HUDEP-2 (cell line): ENCODE measurements around the gene GAS2L2.

Source experiments
- DNase-seq, 76 experiments: peaks; one replicate each; lab custom pipeline; 2025; ENCODE audit not compliant: unreplicated experiment in 76 of 76; lab: John Stamatoyannopoulos, UW

The GAS2L2 gene

GRCh38 chr17:35748341-35748841, 4.6 kb downstream of the GAS2L2 start:
- DNase-seq = peak; percentile 39 to 96 (median 88)

- peak in 71 of 76 experiments; percentile 16 to 90 (median 71) for DNase-seq
Observed at GRCh38 chr17:35747540-35748017, 5.5 kb downstream of the GAS2L2 start.

GRCh38 chr17:35745749-35746320, 7.2 kb downstream of the GAS2L2 start:
- no peak for DNase-seq

GRCh38 chr17:35745246-35745645, 7.8 kb downstream of the GAS2L2 start:
- DNase-seq = no peak

- DNase-seq = no peak
Observed at GRCh38 chr17:35744830-35745229, 8.2 kb downstream of the GAS2L2 start.

- peak in 42 of 76 experiments; percentile 3 to 55 (median 26) for DNase-seq
Observed at GRCh38 chr17:35743626-35744328, 9.3 kb downstream of the GAS2L2 start.

GRCh38 chr17:35742896-35743477, 10.1 kb downstream of the GAS2L2 start:
- no peak for DNase-seq

- no peak for DNase-seq
Observed at GRCh38 chr17:35742496-35742895, 10.5 kb downstream of the GAS2L2 start.

GRCh38 chr17:35740997-35741931, 11.8 kb downstream of the GAS2L2 start:
- DNase-seq = peak in 23 of 76 experiments; percentile 6 to 54 (median 30)

- no peak for DNase-seq
Observed at GRCh38 chr17:35740216-35740615, 12.8 kb downstream of the GAS2L2 start.

GRCh38 chr17:35738519-35739133, 14.4 kb downstream of the GAS2L2 start:
- DNase-seq = no peak

GRCh38 chr17:35736236-35736635, 16.8 kb downstream of the GAS2L2 start:
- DNase-seq = no peak

GRCh38 chr17:35735036-35735805, 17.8 kb downstream of the GAS2L2 start:
- DNase-seq = no peak

- DNase-seq = no peak
Observed at GRCh38 chr17:35734396-35734795, 18.6 kb downstream of the GAS2L2 start.

GRCh38 chr17:35733366-35733765, 19.7 kb downstream of the GAS2L2 start:
- no peak for DNase-seq

- DNase-seq = no peak
Observed at GRCh38 chr17:35732806-35733136, 20.3 kb downstream of the GAS2L2 start.

GRCh38 chr17:35731917-35732805, 20.9 kb downstream of the GAS2L2 start:
- DNase-seq = no peak

GRCh38 chr17:35731239-35731916, 21.7 kb downstream of the GAS2L2 start, which contains the start of gene RASL10B:
Gene RASL10B (plus strand): TSS chr17:35731639. CDS start chr17:35735185, 3,546 bp downstream.
- peak in 29 of 76 experiments; percentile 3 to 51 (median 24) for DNase-seq
